LNCAP (cell line): Measurements from ENCODE around the gene C20orf144.

Source experiments
- CTCF ChIP-seq: fragments of 450-650 bp; IDR thresholded peaks from 2 replicates; pipeline ENCODE4 v1.5.1; 2017; ENCODE audit warnings: mild to moderate bottlenecking

Gene C20orf144

GRCh38 chr20:33662172-33662571 lies at the start of gene C20orf144:
Gene C20orf144 (plus strand): TSS chr20:33662327. CDS start chr20:33662346, 19 bp downstream.
- no peak for TF ChIP-seq CTCF

- no peak for TF ChIP-seq CTCF
Observed at GRCh38 chr20:33621717-33622400, 40.3 kb upstream of the C20orf144 start.

- TF ChIP-seq CTCF, result no peak
Observed at GRCh38 chr20:33622705-33623365, 39.3 kb upstream of the C20orf144 start.

GRCh38 chr20:33624399-33624798 lies 37.7 kb upstream of the C20orf144 start:
- TF ChIP-seq CTCF, result no peak

GRCh38 chr20:33626190-33626589 lies 35.9 kb upstream of the C20orf144 start:
- TF ChIP-seq CTCF, result no peak

GRCh38 chr20:33627577-33628216 lies 34.4 kb upstream of the C20orf144 start:
- no peak for TF ChIP-seq CTCF

- TF ChIP-seq CTCF, result no peak
Observed at GRCh38 chr20:33629533-33629932, 32.6 kb upstream of the C20orf144 start.
